SK-N-MC (cell line): ENCODE data around the gene RTKN.
"Not testable (repeated sequence)": the region's sequence is repeated elsewhere in the genome, so short reads cannot be mapped to it uniquely, and the experiment has no call there.

Source experiments
- DNase-seq: peaks from one replicate; pipeline ENCODE4 v3.0.0-alpha.2; 2011; ENCODE audit warnings: low read depth, low spot score
- H3K27ac ChIP-seq: fragments of 200-600 bp; sonication (generic); 2 replicates; pipeline ENCODE4 v1.5.1; 2016; ENCODE audit warnings: mixed run types
- H3K36me3 ChIP-seq: fragments of 200-600 bp; sonication (generic); 2 replicates; pipeline ENCODE4 v1.6.1; 2017; ENCODE audit warnings: antibody characterized with exemption, low read length, mixed read lengths; ENCODE audit not compliant: insufficient read depth
- H3K4me3 ChIP-seq: fragments of 200-600 bp; sonication (generic); 2 replicates; pipeline ENCODE4 v1.5.1; 2016
- H3K9ac ChIP-seq: fragments of 200-600 bp; sonication (generic); 2 replicates; pipeline ENCODE4 v1.8.0; 2017; ENCODE audit warnings: mixed run types, mixed read lengths; ENCODE audit not compliant: insufficient read length
- H3K9me3 ChIP-seq: fragments of 200-600 bp; sonication (generic); 2 replicates; pipeline ENCODE4 v1.6.1; 2017; ENCODE audit warnings: low read depth, mild to moderate bottlenecking, antibody characterized with exemption, low read length, moderate library complexity, mixed read lengths
- EZH2 ChIP-seq: fragments of 200-600 bp; sonication (generic); IDR thresholded peaks from one replicate; pipeline ENCODE4 v1.6.1; 2017; ENCODE audit warnings: antibody characterized with exemption
- FOXP2 ChIP-seq: optimal IDR thresholded peaks from 2 replicates; pipeline ENCODE3; 2011; ENCODE audit warnings: mild to moderate bottlenecking, moderate library complexity; ENCODE audit not compliant: insufficient read depth; ENCODE audit errors: extremely low read length, control extremely low read depth
- POLR2AphosphoS5 ChIP-seq: IDR thresholded peaks from 2 replicates; pipeline ENCODE4 v1.6.1; 2012; ENCODE audit warnings: mild to moderate bottlenecking, low read depth, low read length, borderline replicate concordance

RTKN gene

DNA sequence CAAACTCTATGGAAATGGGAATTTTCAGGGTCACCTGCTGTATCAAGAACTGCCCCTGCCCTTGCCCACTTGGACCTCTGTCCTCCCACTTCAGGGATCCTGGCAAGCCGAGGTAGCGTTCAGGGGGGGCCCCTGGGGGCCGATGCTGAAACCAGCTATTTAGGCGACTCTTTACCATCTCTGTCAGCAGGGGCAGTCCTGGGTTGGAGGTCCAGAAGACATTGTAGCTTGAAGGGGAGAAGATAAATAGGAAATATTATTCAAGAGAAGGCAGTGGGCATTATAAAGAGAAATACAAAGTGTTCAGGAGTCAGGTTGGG, 21.0 kb upstream of the RTKN start:
- no peak for DNase-seq
- Histone ChIP-seq H3K27ac (no peak overlapping the region), H3K9me3 (no peaks in the 10 kb centered on the region), H3K9ac (no peak overlapping the region), H3K36me3 (peaks cover 17% of the 10 kb centered on the region; the same call in 1 of the 2 replicates), H3K4me3 (no peak overlapping the region)
- no peak for TF ChIP-seq EZH2
- no peak for TF ChIP-seq FOXP2
- TF ChIP-seq POLR2AphosphoS5 = no peak

DNA sequence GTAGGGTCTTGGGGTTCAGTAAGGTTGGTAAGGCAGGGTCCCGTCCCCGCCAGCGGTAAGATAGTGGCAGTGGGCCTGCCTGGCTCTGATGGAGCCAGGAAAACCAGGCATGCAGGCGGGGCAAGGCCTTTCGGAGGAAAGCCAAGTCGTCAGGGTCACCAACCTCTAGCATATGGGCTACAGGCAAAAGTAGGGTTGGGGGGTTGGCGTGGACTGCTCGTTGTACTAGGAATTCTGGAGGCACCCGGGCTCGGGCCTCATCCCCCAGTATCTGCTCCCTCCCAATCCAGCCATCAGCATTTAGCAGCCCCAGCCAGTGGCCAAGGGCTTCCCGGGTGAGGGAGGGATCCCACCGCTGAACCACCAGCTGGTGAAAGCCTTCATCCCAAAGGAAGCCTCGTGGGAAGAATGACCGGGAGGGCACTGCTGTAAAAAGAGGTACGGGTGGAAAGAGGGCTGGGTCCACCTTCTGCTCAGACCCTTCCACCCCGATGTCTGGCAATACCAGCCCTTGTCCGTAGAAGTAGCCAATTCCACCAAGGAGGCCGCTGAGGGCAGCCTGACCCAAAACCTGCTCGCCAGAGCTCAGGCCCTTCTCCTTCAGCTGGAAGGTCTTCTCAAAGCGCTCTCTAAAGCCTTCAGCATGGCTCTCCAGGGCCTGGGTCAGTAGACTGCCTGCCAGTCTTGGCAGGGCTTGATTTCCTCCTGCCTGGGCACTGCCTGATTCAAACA, 20.5 kb upstream of the RTKN start:
- H3K4me3 ChIP-seq = no peak overlapping the region
- no peak overlapping the region for H3K9ac ChIP-seq
- H3K36me3 ChIP-seq = peaks cover 17% of the 10 kb centered on the region; the same call in 1 of the 2 replicates
- no peaks in the 10 kb centered on the region for H3K9me3 ChIP-seq
- no peak for TF ChIP-seq EZH2
- no peak for TF ChIP-seq FOXP2
- no peak for TF ChIP-seq POLR2AphosphoS5
- DNase-seq = no peak
- H3K27ac ChIP-seq = no peak overlapping the region

DNA sequence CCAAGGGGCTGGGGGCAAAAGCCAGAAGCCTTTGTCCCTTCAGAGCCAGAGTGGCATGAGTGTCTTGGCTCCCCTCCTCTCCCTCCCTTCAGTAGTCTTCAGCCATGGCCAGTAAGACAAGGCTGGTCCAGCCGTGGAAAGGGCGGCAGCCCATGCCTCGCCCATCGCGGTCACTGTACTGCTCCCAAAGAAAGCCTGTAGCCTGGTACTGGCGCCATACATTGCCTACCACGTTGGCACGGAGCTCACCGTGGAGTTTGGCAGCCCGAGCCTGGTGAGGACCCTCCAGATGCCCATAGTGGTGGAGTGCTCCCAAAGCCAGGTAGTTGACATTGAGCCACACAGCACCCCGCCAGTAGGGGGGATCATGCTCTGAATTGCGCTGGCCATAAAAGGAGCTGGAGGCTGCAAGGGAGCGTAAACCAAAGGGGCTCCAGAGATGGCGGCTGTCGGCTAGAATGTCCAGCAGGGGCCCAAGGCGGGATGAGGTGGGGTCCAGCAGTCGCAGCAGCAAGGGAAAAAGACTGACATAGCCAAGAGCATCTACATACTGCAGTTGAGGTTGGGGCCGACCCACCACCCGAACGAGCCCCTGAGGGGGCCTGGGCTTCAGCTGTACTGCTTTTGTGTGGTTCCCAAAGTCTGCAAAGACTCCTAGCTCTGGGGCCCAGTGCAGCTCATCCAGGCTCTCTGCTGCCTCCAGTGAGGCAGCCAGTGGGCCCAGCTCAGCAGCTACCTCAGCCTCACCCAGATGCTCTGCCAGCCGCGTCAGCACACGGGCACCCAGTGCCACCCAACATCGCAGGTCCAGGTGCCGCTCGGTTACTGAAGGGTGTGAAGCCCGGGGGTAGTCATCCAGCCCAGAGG, 19.7 kb upstream of the RTKN start:
- Histone ChIP-seq H3K9ac (no peak overlapping the region), H3K9me3 (no peaks in the 10 kb centered on the region), H3K4me3 (no peak overlapping the region), H3K36me3 (peaks cover 17% of the 10 kb centered on the region; the same call in 1 of the 2 replicates), H3K27ac (no peak overlapping the region)
- no peak for TF ChIP-seq EZH2
- TF ChIP-seq FOXP2 = no peak
- TF ChIP-seq POLR2AphosphoS5 = no peak
- no peak for DNase-seq

DNA sequence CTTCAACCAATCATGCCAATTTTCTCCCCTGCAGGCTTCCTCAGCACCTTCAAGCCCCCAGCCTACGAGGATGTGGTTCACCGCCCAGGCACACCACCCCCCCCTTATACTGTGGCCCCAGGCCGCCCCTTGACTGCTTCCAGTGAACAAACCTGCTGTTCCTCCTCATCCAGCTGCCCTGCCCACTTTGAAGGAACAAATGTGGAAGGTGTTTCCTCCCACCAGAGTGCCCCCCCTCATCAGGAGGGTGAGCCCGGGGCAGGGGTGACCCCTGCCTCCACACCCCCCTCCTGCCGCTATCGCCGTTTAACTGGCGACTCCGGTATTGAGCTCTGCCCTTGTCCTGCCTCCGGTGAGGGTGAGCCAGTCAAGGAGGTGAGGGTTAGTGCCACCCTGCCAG, 18.4 kb upstream of the RTKN start:
- not testable (repeated sequence) for DNase-seq, H3K27ac ChIP-seq, H3K4me3 ChIP-seq, H3K9ac ChIP-seq, H3K9me3 ChIP-seq
- H3K36me3 ChIP-seq = peaks cover 17% of the 10 kb centered on the region; the same call in 1 of the 2 replicates

DNA sequence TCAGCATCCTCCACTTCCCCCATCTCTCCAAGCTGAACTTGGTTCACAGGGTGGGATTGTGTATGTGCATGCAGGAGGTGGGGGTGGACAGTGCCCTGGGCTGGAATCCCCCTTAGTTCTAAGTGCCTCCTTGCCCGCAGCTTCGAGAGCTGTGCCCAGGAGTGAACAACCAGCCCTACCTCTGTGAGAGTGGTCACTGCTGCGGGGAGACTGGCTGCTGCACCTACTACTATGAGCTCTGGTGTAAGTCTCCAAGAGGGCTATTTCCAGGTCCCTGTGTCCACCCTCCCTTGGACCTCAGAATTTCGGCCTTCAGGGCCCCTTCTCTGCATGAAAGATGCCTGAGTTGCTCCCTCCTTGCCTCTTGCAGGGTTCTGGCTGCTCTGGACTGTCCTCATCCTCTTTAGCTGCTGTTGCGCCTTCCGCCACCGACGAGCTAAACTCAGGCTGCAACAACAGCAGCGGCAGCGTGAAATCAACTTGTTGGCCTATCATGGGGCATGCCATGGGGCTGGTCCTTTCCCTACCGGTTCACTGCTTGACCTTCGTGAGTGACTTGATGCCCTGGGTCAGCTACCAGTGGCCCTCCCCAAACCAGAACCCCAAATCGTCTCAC, 17.9 kb upstream of the RTKN start:
- H3K36me3 ChIP-seq = peaks cover 17% of the 10 kb centered on the region; the same call in 1 of the 2 replicates
- H3K9me3 ChIP-seq, H3K9ac ChIP-seq, DNase-seq, H3K27ac ChIP-seq: not testable (repeated sequence)
- peak overlapping the region; percentile 99 for H3K4me3 ChIP-seq

DNA sequence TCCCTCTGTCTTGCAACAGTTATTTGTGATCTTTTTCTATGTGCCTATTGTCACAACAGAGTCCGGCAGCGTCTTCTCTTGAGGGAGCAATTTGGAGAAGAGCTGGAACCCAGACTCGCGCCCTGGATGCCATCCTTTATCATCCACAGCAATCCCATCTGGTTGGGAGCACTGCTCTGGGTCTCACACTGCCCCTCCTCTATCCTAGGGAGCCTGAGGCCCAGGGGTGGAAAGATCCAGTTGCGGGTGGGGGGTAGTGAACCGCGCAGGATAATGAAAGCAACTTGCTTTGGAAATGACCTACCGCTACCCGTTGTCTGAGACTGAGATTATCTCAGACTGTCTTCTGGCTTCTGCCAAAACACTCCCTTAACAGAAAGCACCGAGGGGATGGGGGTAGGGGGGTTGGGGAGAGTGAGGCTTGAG, 17.2 kb upstream of the RTKN start:
- TF ChIP-seq EZH2 (no peak), FOXP2 (no peak), POLR2AphosphoS5 (no peak)
- no peak for DNase-seq
- H3K27ac ChIP-seq = 0 out of 2 replicates have a peak overlapping the region, but pooled peaks have one; percentile 46
- peak overlapping the region; percentile 99 for H3K4me3 ChIP-seq
- peaks cover 17% of the 10 kb centered on the region; the same call in 1 of the 2 replicates for H3K36me3 ChIP-seq
- no peaks in the 10 kb centered on the region for H3K9me3 ChIP-seq
- peak overlapping the region; percentile 92 for H3K9ac ChIP-seq

DNA sequence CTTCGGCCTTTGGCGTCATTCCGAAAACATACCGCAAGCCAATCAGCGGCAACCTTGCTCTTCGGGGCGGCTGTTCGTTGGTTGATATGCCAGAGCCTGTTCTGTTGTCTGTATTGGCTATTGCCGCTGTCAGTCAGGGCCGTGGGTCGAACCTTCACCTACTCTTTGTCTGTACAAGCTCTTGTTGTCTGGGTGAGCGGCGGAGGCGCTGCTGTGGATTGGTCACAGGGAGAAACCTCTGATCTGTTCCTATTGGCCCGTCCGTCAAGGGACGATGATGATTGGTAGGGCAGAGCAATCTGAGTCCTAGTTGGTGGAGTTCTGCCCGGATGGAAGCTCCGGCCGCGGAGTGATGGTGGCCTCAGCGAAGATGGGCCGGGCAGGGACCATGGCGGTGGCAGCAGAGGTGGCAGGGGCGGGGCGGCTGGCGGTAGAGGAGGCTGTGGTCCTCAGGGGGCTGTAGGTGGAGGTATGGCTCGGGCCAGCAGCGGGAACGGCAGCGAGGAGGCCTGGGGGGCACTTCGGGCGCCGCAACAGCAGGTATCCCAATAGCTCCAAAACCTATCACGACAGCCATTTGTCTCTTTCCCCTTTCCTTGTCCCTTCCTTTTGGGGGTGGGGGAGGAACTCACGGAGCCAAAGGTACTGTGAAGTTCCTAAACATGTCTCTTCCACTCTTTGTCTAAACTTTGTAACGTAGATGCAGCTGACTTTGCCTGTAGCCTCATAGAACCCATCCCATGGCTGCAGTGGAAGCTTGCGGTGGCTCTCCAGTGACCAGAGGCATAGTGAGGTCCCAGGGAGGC, 16.6 kb upstream of the RTKN start, which contains the start of gene WBP1:
TSS of gene WBP1 (plus strand) at position 307 of the 806 bp plus-strand sequence. CDS start at position 472, 165 bp downstream.
- H3K9me3 ChIP-seq = no peaks in the 10 kb centered on the region
- peak within 1 kb of the TSS; percentile 92 for H3K9ac ChIP-seq
- peak within 1 kb of the TSS; percentile 65 for H3K27ac ChIP-seq
- peak; percentile 100 for DNase-seq
- peaks cover 17% of the 10 kb centered on the region; the same call in 1 of the 2 replicates for H3K36me3 ChIP-seq
- H3K4me3 ChIP-seq = peak within 1 kb of the TSS; percentile 99
- no peak for TF ChIP-seq EZH2
- no peak for TF ChIP-seq FOXP2
- peak; percentile 0; the same call in 1 of the 2 replicates for TF ChIP-seq POLR2AphosphoS5
